Measurements from ENCODE around the gene AP1G2.
A peak's percentile ranks its signal among the peaks of the same experiment; 100 is the strongest.

Gene AP1G2

GRCh38 chr14:23543403-23543802 lies 24.2 kb downstream of the AP1G2 start:
- Mint-ChIP-seq H3K4me3 (no peak overlapping the region), H3K4me1 (peaks cover 35% of the 10 kb centered on the region), H3K9me3 (no peaks in the 10 kb centered on the region), H3K36me3 (ENCODE audit: low read depth) (peaks cover 14% of the 10 kb centered on the region), H3K27me3 (ENCODE audit: low read depth, poor library complexity) (peaks cover 25% of the 10 kb centered on the region), H3K27ac (no peak overlapping the region)
- no peak for TF ChIP-seq CTCF (IDR thresholded peaks at IDR 0.05)
- no peak for DNase-seq

- H3K4me1 Mint-ChIP-seq = peaks cover 47% of the 10 kb centered on the region
- no peak overlapping the region for H3K4me3 Mint-ChIP-seq
- DNase-seq = no peak
- no peak overlapping the region for H3K27ac Mint-ChIP-seq
- no peaks in the 10 kb centered on the region for H3K9me3 Mint-ChIP-seq
- TF ChIP-seq CTCF (IDR thresholded peaks at IDR 0.05) = no peak
- H3K27me3 Mint-ChIP-seq (ENCODE audit: low read depth, poor library complexity) = peaks cover 25% of the 10 kb centered on the region
- H3K36me3 Mint-ChIP-seq (ENCODE audit: low read depth) = peaks cover 15% of the 10 kb centered on the region
These were observed 25.3 kb downstream of the AP1G2 start for GRCh38 chr14:23542261-23542660.

- H3K4me3 Mint-ChIP-seq = no peak overlapping the region
- H3K4me1 Mint-ChIP-seq = peaks cover 60% of the 10 kb centered on the region
- H3K27me3 Mint-ChIP-seq (ENCODE audit: low read depth, poor library complexity) = peaks cover 34% of the 10 kb centered on the region
- H3K36me3 Mint-ChIP-seq (ENCODE audit: low read depth) = peaks cover 27% of the 10 kb centered on the region
- TF ChIP-seq CTCF (IDR thresholded peaks at IDR 0.05) = no peak
- H3K9me3 Mint-ChIP-seq = no peaks in the 10 kb centered on the region
- no peak overlapping the region for H3K27ac Mint-ChIP-seq
- DNase-seq = no peak
These were observed 27.5 kb downstream of the AP1G2 start for GRCh38 chr14:23540141-23540469.

GRCh38 chr14:23539248-23540140 lies 28.1 kb downstream of the AP1G2 start:
- DNase-seq = peak; percentile 71
- Mint-ChIP-seq H3K27me3 (ENCODE audit: low read depth, poor library complexity) (peaks cover 34% of the 10 kb centered on the region), H3K27ac (peak overlapping the region; percentile 96), H3K36me3 (ENCODE audit: low read depth) (peaks cover 30% of the 10 kb centered on the region), H3K4me3 (peak overlapping the region; percentile 72), H3K9me3 (no peaks in the 10 kb centered on the region), H3K4me1 (peaks cover 60% of the 10 kb centered on the region)
- TF ChIP-seq CTCF (IDR thresholded peaks at IDR 0.05) = peak; percentile 82

- H3K27ac Mint-ChIP-seq = peak overlapping the region; percentile 96
- peak; percentile 66 for DNase-seq
- peaks cover 36% of the 10 kb centered on the region for H3K27me3 Mint-ChIP-seq (ENCODE audit: low read depth, poor library complexity)
- peaks cover 36% of the 10 kb centered on the region for H3K36me3 Mint-ChIP-seq (ENCODE audit: low read depth)
- no peaks in the 10 kb centered on the region for H3K9me3 Mint-ChIP-seq
- H3K4me1 Mint-ChIP-seq = peaks cover 60% of the 10 kb centered on the region
- TF ChIP-seq CTCF (IDR thresholded peaks at IDR 0.05) = no peak
- H3K4me3 Mint-ChIP-seq = peak overlapping the region; percentile 72
These were observed 28.8 kb downstream of the AP1G2 start for GRCh38 chr14:23538785-23539184.

Measured in nephron progenitor cell (in vitro differentiated cells).